Ishikawa (cell line): ENCODE measurements around the gene NOVA1.

Experiments used
- CEBPB ChIP-seq: IDR thresholded peaks from 2 replicates; pipeline ENCODE4 v1.6.1; 2012
- EGR1 ChIP-seq: IDR thresholded peaks from 2 replicates; pipeline ENCODE4 v1.6.1; 2012
- EP300 ChIP-seq: IDR thresholded peaks from 2 replicates; pipeline ENCODE4 v1.6.1; 2012; ENCODE audit warnings: borderline replicate concordance
- FOXM1 ChIP-seq: IDR thresholded peaks from 2 replicates; pipeline ENCODE4 v1.6.1; 2012; ENCODE audit warnings: low read depth, borderline replicate concordance
- RAD21 ChIP-seq: IDR thresholded peaks from 2 replicates; pipeline ENCODE4 v1.6.1; 2012; ENCODE audit warnings: low read depth
- REST ChIP-seq: IDR thresholded peaks from 2 replicates; pipeline ENCODE4 v1.6.1; 2012; ENCODE audit warnings: low read depth, mild to moderate bottlenecking
- TAF1 ChIP-seq: IDR thresholded peaks from 2 replicates; pipeline ENCODE4 v1.6.1; 2012; ENCODE audit warnings: low read depth, mild to moderate bottlenecking
- TEAD4 ChIP-seq: IDR thresholded peaks from 2 replicates; pipeline ENCODE4 v1.6.1; 2012
- YY1 ChIP-seq: IDR thresholded peaks from 2 replicates; pipeline ENCODE4 v1.6.1; 2012; ENCODE audit warnings: low read depth
- ZBTB7A ChIP-seq: IDR thresholded peaks from 2 replicates; pipeline ENCODE4 v1.6.1; 2012; ENCODE audit warnings: low read depth
- TF ChIP-seq, protein P1 (sequence below): IDR thresholded peaks from 2 replicates; pipeline ENCODE4 v1.6.1; 2012

DNA sequence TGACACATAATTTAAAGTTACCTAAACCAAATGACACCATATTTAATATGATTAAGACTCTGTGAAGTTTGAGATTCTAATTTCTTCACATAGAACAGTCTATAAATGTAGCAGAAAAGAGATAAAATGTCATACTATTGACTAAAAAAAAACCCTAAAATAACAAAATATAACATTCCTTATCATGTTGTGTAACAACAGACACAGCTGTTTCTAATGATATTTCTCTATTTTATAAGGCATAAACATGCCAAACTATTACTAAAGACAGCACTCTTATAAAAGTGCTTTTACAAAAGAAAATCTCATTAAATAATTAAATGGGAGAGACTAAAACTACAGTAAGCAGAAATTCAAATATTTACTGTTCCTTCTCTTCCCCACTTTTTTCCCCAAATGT lies 49.4 kb downstream of the NOVA1 start:
- TF ChIP-seq RAD21 (no peak), YY1 (no peak), EP300 (no peak), ZBTB7A (no peak), EGR1 (no peak), REST (no peak), TAF1 (no peak), CEBPB (no peak), FOXM1 (no peak), TEAD4 (no peak)
- TF ChIP-seq, protein P1, sequence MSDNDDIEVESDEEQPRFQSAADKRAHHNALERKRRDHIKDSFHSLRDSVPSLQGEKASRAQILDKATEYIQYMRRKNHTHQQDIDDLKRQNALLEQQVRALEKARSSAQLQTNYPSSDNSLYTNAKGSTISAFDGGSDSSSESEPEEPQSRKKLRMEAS, result no peak
